NCI-H82 (cell line): ENCODE measurements around the gene MAPKBP1.

Experiments
- DNase-seq: peaks from one replicate; lab custom pipeline; 2025; lab: John Stamatoyannopoulos, UW

Gene MAPKBP1

DNA sequence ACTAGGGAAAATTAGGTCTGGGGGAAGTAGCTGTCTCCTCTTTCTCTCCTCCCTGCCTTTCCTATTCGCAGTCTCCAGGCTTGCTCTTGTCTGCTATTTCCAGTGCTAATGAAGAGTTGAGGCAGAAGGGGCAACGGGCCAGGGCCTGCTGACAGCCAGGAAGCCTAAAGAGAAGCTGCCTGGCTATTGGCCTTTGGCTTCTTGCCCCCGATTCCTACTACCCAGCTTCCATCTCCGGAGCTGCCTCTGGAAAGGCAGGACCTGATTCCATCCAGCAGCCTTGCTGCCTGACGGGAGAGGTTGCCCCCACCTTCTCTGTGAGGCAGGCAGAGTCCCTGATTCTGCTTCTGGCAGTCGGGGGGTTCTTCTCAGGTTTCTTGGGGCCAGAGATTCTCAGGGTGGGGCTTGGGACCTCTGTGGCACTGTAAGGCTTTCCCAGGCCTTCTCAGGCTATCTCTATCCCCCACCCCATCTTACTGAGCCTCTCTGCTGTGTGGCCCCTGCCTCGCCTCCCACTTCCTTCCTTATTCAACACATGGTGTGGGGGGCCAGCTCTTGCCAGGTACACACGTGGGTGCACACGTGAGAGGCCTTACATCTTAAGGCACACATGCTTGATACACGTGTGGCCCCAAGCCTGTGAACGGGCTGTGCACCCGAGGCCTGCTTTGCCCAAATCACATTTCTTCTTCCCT lies 35.4 kb downstream of the MAPKBP1 start:
- no peak for DNase-seq

DNA sequence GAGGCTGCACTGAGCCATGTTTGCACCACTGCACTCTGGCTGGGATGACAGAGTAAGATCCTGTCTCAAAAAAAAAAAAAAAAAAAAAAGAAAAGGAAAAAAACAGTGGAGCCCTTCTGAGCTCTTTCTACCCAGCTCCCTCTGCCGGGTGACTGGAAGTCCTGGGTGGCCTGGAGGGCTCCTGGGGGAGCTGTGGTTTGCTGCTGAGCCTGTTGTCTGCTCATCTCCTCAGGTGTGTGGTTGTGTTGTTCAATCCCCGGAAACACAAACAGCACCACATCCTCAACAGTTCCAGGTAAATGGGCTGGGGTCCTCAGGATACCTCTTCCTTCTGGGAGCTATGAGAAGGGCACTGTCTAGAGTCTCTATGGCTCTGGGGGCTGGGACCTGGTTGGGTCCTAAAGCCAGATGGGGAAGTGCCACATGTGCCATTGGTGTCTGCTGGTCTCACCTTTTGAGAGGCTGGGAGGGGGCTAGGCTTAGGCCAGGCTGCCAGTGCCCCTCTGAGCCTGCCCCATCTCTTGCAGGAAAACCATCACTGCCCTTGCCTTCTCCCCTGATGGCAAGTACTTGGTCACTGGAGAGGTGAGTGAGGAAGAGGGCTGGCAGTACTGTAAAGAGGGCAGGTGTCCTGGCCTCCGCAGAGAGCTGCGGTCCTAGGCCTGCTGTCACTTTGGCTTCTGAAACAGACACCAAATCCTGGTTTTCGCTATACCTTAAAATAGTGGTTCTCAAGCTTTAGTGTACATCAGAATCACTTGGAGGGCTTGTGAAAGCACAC lies 36.6 kb downstream of the MAPKBP1 start:
- DNase-seq: no peak

DNA sequence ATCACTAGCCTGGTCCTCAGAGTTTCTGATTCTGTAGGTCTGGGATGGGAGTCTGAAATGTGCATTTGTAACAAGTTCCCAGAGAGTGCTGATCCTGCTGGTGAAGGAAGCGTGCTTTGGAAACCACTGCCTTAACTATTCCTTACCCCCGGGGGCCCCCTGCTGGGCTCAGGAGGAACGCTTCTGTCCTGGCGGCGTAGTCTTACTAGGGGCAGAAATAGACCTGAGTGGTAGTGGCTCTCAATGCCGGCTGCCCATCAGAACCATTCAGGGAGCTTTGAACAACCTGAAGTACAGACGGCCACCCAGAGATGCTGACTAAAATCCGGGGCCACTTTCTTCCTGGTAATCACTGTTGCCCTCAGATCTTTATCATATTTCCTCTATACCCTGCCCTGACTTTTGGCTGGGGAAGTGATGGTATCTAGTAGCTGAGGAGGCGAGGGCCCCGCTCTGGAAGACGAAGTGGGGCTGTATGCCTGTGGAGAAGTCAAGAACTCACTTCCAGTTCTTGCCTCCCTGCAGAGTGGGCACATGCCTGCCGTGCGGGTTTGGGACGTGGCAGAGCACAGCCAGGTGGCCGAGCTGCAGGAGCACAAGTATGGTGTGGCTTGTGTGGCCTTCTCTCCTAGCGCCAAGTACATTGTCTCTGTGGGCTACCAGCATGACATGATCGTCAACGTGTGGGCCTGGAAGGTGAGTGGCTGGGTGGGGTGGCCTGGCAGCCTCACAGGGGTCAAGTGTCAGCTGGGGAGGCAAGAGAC lies 37.3 kb downstream of the MAPKBP1 start:
- peak; percentile 92 for DNase-seq

DNA sequence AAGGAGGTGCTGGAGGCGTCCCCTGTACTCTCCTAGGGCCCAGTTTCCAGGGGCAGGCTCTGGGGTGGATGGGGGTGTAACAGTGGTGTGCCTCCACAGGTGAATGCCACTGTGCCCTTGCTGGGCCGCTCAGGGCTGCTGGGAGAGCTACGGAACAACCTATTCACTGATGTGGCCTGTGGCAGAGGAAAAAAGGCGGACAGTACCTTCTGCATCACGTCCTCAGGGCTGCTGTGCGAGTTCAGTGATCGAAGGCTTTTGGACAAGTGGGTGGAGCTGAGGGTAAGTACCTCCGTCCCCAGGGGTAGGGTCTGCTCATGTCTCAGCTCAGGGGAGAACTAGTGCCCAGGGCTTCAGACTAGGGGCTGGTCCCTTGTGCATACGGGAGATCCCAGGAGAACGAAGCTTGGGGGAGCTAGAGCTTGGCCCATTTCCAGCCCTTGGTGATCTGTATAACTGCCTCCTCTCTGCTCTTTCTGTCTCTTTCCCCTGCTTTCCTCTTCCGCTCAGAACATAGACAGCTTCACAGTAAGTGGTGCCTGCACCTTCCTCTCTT lies 38.6 kb downstream of the MAPKBP1 start:
- DNase-seq: no peak

DNA sequence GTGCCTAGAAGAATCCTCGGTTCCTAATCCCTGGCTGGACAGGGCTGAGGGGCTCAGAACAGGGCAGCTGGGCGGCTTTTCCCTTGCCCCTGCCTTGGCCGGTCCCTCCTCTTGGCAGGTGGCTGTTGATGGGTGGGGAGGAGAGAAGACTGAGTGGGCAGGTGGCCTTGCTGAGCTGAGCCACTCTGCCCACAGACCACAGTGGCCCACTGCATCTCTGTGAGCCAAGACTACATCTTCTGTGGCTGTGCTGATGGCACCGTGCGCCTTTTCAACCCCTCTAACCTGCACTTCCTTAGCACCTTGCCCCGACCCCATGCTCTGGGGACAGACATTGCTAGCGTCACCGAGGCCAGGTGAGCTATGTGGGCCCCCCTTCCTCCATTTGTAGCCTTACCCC lies 39.1 kb downstream of the MAPKBP1 start:
- DNase-seq: no peak

DNA sequence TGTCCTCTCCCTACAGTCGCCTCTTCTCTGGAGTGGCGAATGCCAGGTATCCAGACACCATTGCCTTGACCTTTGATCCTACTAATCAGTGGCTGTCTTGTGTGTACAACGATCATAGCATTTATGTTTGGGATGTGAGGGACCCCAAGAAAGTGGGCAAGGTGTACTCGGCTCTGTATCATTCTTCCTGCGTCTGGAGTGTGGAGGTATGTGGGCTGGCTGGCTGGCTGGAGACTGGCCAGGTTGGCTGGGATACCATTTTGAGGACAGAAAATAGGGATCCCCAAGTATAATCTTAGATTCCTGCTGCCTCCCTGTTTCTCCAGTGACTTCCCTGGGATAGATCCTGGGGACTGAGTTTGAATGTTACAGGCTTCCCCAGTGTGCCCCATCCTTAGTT lies 40.2 kb downstream of the MAPKBP1 start:
- DNase-seq: no peak

DNA sequence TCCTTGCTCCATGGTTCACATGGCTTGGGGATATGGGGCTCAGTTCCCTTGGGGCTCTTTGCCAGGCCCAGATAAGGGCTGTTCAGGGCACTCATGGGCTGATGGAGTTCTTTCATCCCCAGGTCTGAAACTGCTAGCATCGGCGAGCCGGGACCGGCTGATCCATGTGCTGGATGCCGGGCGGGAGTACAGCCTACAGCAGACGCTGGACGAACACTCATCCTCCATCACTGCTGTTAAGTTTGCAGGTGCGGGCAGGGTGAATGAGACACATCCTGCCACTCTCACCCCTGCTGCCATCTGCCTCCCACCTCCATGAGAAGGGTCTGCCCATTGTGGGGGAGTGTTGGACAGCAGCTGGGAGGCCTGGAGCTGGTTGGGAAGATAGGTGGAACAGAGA lies 42.5 kb downstream of the MAPKBP1 start:
- no peak for DNase-seq

DNA sequence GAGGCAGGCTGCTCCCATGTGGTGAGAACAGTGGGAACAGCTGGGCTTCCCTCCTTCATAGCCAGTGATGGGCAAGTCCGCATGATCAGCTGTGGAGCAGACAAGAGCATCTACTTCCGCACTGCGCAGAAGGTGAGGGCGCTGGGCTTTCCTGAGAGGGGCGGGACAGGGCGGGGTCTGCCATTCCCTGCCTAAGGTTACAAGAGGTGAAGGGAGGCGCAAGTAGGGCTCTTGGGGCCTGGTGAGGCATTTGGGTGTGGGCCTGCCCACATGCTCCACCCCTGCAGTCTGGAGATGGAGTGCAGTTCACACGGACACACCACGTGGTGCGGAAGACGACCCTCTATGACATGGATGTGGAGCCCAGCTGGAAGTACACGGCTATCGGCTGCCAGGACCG lies 43.0 kb downstream of the MAPKBP1 start:
- no peak for DNase-seq

DNA sequence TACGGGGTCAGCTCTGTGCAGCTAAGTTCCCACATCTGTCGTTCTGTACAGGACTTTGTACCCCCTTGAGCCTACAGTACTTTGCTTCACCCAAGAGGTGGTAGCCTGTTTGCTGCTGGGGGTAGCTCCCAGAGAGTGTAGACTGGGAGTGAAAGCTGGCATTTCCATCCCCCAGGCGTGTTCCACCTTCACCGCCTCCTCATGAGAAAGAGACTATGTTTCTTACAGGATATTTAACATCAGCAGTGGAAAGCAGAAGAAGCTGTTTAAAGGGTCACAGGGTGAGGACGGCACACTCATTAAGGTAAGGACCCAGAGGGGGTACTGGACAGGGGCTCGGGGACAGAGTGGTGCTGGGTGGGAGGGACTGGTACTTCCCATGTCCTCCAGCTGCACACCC lies 43.5 kb downstream of the MAPKBP1 start:
- DNase-seq: no peak

DNA sequence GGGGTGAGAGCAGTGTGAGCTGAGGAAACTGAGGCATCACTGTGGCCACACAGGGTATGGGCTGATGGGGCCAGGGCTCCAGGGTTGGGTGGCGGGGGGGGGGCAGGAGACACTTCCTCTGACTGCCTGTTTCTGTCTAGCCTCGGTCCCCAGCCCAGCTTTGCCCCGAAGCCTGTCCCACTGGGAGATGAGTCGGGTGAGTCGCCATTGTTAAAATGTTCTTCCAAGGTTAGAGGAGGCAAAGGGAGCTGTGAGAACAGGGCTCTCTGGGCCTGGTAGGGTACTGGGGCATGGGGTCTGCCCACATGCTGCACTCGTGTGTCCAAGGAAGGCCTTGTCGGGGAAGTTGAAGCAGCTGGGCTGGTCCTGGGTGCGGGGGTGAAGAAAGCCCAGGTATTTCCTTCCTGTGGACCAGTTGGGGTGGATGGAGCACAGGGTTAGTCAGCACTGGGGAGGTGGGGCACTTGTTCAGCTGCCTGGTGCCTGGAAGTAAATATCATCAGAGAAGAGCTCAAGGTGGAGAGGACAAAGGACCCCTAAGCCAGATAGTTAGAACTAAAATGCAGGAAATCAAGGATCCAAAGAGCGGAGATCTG lies 45.3 kb downstream of the MAPKBP1 start:
- DNase-seq: no peak

DNA sequence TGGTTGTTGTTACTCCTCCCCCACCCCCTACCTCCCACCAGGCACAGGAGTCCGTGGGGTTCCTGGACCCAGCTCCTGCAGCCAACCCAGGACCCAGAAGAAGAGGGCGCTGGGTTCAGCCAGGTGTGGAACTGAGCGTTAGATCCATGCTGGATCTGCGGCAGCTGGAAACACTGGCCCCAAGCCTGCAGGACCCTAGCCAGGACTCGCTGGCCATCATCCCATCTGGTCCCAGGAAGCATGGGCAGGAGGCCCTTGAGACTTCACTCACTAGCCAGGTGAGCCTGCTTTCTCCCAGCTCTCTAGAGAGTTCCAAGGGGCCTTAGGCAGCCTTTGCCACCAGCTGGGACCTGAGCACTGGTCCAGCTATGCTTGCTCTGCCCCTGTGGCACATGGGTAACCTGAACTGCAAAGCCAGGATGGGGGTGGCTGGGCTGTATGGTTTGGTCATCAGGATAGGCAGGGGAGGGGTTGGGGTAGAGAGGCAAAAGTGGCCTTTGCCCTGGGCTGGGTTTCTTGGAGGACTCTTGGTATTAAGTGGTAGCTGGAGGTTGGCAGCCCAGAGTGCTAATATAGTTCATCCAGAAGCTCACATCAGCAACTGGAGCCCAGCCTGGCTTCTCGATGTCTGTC lies 46.6 kb downstream of the MAPKBP1 start:
- no peak for DNase-seq

DNA sequence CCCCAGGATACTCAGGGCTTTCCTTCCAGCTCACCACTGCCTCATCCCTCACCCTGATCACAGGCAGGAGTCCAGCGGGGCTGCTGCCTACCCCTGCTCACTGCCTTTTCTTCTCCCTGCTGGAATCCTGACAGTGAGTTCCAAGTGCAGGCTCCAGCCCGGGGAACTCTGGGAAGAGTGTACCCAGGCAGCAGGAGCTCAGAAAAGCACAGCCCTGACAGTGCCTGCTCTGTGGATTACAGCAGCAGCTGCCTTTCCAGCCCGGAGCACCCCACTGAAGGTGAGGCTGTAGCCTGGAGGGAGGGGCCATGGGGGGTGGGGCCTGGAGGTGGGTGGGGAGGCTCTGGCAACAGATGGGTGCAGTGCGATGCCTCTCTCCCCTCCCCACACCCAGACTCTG lies 47.5 kb downstream of the MAPKBP1 start:
- DNase-seq: peak; percentile 84

DNA sequence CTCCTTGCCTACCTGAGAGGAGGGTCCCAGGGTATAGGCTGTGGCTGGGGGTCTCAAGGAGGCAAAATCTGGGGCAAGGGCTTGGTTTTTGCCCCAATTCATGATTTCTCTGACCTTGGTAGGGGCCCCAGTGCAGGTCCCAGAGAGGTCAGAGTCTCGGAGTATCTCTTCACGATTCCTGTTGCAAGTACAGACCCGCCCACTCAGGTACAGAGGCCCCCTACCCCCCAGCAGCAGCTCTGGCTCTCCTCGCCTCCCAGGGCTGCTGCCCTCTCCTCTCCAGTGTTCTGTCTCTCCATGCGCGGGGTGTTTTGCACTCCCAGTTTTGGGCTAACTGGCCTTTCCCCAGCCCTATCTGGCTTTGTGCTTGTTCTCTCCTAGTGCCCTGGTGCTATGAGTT lies 48.2 kb downstream of the MAPKBP1 start:
- no peak for DNase-seq

DNA sequence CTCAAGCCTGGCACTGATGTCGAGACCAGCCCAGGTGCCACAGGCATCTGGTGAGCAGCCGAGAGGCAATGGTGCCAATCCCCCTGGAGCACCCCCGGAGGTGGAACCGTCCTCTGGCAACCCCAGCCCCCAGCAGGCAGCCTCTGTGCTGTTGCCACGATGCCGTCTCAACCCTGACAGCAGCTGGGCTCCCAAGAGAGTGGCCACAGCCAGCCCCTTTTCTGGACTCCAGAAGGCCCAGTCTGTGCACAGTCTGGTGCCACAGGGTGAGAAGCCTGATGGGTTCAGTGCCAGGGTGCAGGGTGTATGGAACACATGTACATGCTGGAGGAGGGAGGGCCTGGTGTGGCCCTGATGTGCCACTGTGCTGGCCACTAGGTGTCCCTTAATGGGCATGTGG lies 48.7 kb downstream of the MAPKBP1 start:
- no peak for DNase-seq

DNA sequence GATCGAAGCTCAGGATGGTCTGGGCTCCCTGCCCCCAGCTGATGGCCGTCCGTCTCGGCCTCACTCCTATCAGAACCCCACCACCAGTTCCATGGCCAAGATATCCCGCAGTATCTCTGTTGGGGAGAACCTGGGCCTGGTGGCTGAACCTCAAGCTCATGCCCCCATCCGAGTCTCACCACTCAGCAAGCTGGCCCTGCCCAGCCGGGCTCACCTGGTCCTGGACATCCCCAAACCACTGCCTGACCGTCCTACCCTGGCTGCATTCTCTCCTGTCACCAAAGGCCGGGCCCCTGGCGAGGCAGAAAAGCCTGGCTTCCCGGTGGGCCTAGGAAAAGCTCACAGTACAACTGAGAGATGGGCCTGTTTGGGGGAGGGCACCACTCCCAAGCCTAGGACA lies 49.2 kb downstream of the MAPKBP1 start:
- no peak for DNase-seq

DNA sequence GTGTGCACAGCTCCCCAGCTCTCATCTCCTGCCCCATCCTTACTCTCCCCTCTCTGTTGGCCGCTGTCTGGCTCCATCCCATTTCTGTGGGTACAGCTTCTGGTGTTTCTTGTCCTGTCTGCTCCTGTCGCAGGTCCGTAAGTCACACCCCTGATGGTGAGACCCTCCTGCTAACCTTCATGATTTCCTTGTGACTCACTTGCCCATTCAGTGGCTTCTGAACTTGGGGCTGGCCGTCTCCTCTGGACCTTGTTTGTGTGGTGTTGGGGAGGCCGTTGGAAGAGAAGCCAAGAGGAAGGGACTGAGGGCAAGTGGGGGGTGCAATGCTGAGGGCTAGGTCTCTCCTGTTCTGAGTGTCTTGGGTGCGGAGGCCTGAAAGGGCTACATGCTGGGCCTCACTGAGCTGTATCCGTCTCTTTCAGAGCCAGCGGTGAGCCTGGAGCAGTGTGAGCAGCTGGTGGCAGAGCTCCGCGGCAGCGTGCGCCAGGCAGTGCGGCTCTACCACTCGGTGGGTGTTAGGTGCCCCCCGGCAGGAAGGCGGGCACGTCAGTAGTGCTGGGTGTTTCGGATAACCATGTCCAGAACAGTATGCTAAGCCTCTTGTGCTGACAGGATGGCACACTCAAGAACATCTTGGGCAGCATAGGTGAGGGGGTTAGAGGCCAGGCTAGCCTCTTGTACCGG lies 49.9 kb downstream of the MAPKBP1 start:
- DNase-seq: no peak

DNA sequence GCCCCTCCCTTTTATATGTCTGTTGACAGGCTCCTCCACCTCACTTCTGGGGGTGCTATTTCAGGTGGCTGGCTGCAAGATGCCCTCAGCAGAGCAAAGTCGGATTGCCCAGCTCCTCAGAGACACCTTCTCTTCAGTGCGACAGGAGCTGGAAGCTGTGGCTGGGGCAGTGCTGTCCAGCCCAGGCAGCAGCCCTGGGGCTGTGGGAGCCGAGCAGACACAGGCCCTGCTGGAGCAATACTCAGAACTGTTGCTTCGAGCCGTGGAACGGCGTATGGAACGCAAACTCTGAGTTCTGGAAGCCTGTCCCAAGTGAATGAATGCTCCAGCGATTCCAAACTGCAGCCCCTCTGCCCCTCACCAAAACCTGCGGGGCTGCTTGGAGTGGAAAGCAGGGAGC lies 50.9 kb downstream of the MAPKBP1 start:
- DNase-seq: no peak

DNA sequence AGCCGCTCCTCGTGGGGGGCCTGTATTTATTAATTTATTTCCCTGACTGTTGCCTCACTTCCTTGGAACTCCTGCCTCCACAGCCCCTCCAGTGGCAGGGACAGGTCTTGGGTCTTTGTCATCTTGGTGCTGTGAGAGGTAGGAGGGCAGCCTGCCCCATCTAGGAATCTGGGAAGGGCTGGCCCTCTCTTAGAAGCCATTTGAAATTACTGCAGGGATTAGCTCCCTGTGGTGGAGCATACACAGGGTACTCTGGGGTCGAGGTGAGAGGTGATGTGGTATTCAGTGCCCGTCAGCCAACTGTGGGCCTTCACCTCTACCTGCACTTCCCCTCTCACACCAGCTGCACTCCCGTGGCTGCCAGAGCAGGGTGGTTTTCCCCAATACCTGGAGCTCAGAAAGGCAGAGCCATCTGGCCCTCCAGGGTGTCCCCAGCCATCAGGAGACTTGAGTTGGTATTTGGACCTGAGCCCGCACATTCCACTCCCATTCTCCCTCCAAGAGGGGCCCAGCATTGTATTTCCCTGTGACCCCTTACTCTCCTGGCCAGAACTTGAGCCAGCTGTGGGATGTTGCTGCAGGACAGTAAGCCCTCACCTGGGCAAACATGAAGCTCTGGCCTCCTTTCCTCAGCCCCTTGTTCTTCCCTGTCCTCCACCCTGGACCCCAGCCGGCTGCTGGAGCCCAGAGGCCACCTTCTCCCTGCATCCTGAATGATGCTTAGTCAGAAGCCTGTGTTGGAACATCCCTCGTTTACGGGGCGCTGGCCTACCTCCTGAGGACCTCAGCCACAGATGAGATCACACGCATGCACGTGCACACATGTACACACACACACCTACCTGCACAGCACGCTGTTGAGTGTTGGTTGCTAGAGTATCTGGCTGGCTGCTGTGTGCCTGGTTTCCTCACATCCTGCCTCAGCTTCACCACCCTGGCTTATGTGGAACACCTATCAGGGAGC lies 51.6 kb downstream of the MAPKBP1 start:
- no peak for DNase-seq

DNA sequence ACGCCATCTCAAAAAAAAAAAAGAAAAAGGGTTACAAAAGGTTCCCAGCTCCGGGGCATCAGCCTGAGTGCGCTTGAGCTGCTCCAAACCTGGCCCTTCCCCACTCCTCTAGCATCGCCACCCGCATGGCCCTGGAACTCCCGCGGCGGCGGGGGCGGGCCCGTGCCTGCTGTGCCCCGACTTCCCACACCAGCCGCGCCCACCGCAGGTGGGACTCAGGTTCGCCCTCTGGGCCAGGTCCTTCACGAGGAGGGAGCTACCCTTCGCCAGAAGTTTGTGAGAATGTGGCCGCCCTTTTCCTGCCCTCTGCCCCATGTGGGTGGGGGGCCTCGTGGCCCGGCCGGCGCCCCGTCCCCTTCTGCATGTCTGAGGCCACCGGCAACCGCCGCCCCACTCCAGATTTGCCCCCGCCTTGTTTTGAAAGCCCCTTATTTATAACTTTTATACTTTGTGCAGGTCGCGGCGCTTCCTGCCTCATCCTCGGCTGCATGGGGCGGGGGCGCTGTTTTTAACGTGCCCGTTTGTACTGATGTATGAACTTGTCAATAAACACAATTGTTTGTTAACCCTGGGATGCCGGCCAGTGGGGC lies 53.1 kb downstream of the MAPKBP1 start:
- DNase-seq: peak; percentile 33
